ENCODE data around the gene CMTM8. TPM values are rescaled to one million over a fixed set of nuclear protein-coding genes. Genes with fewer than 3 reads are reported as not detected.

CMTM8 gene
- total RNA-seq, 1 donor from 2014 or later = 5.1 TPM

GRCh38 chr3:32405155-32405554, 166.7 kb downstream of the CMTM8 start:
- Mint-ChIP-seq H3K4me1 (ENCODE audit: unreplicated experiment) (peaks cover 21% of the 10 kb centered on the region), H3K27me3 (ENCODE audit: unreplicated experiment) (no peaks in the 10 kb centered on the region), H3K9me3 (ENCODE audit: unreplicated experiment) (no peaks in the 10 kb centered on the region), H3K27ac (ENCODE audit: unreplicated experiment) (no peak overlapping the region), H3K36me3 (ENCODE audit: unreplicated experiment) (peaks cover 2% of the 10 kb centered on the region), H3K4me3 (ENCODE audit: unreplicated experiment) (no peak overlapping the region)
- no peak for TF ChIP-seq CTCF (IDR thresholded peaks at IDR 0.05)
- no peak for DNase-seq (ENCODE audit: extremely low spot score, unreplicated experiment)

DNA sequence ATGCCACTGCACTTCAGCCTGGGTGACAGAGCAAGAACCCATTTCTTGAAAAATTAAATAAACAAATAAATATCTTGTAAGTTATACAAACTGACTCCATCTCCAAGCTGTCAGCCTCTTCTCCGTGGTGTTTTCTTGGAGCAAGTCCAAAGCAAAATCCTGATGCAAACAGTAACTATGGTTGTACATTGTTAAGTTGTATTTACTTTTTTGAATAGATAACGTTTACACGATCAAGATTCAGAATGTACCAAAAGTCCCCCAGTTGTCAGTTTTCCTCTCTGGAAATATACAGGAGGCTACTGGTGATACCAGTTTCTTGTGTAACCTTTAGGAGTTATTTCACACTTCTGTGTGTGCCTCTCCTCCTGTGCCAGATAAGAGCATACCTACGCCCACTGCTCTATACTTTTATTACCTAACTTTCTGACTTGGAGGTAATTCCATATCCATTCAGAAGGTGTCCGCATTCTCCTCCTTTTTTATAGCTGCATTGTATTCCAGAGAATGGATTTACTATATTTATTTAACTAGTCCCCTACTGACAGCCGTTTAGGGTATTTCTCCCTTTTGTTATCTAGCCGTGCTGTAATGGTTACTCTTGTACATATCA, 167.3 kb downstream of the CMTM8 start:
- H3K9me3 Mint-ChIP-seq (ENCODE audit: unreplicated experiment) = no peaks in the 10 kb centered on the region
- H3K4me1 Mint-ChIP-seq (ENCODE audit: unreplicated experiment) = peaks cover 24% of the 10 kb centered on the region
- no peak for TF ChIP-seq CTCF (IDR thresholded peaks at IDR 0.05)
- DNase-seq (ENCODE audit: extremely low spot score, unreplicated experiment) = no peak
- H3K36me3 Mint-ChIP-seq (ENCODE audit: unreplicated experiment) = peaks cover 2% of the 10 kb centered on the region
- H3K27me3 Mint-ChIP-seq (ENCODE audit: unreplicated experiment) = no peaks in the 10 kb centered on the region
- H3K4me3 Mint-ChIP-seq (ENCODE audit: unreplicated experiment) = no peak overlapping the region
- no peak overlapping the region for H3K27ac Mint-ChIP-seq (ENCODE audit: unreplicated experiment)

DNA sequence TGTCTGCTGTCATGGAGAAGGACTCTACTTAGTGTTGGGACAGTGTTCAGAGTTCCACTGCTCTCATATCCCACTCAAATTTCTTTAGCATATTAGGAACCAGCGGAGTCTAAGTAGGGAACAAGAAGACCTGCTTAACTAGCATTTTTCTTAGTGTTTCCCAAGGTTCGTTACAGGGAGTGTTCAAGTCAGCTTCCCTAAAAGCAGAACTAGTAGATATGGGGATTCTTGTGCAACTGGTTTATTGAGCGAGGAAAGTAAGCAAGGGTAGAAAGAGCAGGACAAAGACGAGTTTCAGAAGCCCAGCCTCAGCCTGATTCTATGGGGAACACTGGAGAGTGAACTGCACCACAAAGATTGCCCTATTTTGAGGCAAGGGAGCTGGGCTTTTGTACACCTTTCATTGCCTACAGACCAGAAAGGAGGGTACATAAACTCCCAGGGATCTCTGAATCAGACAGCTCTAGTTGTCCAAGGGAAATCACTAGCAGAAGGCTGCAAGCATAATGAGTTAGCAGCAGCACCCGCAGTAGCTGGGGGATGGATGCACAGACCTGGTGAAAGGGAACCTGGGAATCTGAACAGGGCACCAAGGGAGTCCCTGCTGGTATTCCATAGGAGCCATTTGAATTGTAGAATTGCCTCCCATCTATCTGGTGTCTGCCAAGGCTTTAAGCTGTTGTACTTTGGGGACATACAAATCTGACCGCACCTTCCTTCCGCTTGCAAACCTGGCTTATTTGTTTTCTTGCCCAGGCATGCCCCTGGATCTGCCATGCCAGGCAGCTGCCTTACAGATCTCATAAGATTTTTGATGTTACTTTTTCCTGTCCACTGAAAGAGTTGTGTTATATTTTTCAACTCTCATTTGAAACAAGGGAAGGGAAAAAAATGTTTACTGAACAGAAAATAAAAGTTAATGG, 168.3 kb downstream of the CMTM8 start:
- peaks cover 23% of the 10 kb centered on the region for H3K4me1 Mint-ChIP-seq (ENCODE audit: unreplicated experiment)
- no peak overlapping the region for H3K4me3 Mint-ChIP-seq (ENCODE audit: unreplicated experiment)
- peaks cover 2% of the 10 kb centered on the region for H3K36me3 Mint-ChIP-seq (ENCODE audit: unreplicated experiment)
- H3K27me3 Mint-ChIP-seq (ENCODE audit: unreplicated experiment) = no peaks in the 10 kb centered on the region
- H3K27ac Mint-ChIP-seq (ENCODE audit: unreplicated experiment) = no peak overlapping the region
- no peaks in the 10 kb centered on the region for H3K9me3 Mint-ChIP-seq (ENCODE audit: unreplicated experiment)
- no peak for DNase-seq (ENCODE audit: extremely low spot score, unreplicated experiment)
- no peak for TF ChIP-seq CTCF (IDR thresholded peaks at IDR 0.05)

- H3K27me3 Mint-ChIP-seq (ENCODE audit: unreplicated experiment) = no peaks in the 10 kb centered on the region
- no peak overlapping the region for H3K27ac Mint-ChIP-seq (ENCODE audit: unreplicated experiment)
- H3K9me3 Mint-ChIP-seq (ENCODE audit: unreplicated experiment) = no peaks in the 10 kb centered on the region
- H3K4me3 Mint-ChIP-seq (ENCODE audit: unreplicated experiment) = no peak overlapping the region
- peaks cover 20% of the 10 kb centered on the region for H3K4me1 Mint-ChIP-seq (ENCODE audit: unreplicated experiment)
- TF ChIP-seq CTCF (IDR thresholded peaks at IDR 0.05) = no peak
- no peak for DNase-seq (ENCODE audit: extremely low spot score, unreplicated experiment)
- peaks cover 2% of the 10 kb centered on the region for H3K36me3 Mint-ChIP-seq (ENCODE audit: unreplicated experiment)
Observed at GRCh38 chr3:32410367-32411246, 172.1 kb downstream of the CMTM8 start.
